ENCODE data around the gene FAM124B.

FAM124B gene

DNA sequence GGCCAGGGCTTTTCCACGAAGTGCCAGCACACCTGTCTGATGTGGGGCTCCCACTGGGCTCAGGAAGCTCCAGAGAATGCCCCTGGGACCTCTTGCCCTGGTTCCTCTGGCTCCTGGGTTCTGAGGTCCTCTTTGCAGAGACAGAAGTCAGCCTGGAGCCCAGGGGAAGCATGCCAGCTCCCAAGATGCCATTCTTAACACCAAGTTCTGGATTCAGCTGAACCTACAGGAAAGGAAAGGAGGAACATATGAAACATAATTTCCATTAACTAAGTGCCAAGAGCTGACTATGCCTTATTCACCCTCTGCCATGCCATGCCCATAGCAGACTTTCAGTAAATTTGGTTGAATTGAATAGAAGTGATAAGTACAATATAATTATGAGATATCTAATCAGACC lies 21.9 kb downstream of the FAM124B start:
- DNase-seq = no peak

DNA sequence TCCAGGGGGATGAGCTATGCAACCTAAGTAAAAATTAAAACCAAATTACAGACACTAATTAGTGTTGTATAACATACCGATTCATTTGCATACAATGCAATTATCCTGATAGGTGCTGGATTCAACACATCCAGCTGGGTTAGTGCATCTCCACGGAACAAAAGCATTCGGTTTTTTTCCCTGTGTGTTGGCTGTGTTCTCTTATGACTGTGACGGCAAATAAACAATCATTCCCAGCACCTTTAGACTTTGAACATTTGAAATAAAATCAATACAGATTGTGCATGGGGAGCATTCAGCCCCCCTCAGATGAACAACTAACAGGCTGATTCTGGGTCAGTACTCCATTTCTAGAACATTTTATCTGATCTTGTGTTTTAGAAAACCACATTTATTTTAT lies 22.7 kb downstream of the FAM124B start:
- no peak for DNase-seq

DNA sequence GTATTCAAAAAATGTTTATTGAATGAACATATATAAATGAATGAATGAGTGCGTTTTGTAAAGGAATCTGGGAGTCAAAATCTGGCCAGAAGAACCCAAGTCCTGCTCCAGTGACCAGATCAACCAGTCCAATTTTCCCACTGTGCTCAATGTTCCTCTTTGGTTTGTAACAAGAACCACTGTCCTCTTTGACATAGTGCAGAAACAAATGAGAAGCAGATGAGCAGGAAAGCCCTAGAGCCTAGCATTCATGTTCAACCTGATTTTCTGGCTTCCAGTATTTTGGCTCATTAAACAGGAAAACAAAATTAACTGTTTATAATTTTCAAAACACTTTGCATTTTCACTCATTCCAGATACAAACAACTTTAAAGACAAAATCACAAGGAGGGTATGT lies 23.2 kb downstream of the FAM124B start:
- DNase-seq = no peak

DNA sequence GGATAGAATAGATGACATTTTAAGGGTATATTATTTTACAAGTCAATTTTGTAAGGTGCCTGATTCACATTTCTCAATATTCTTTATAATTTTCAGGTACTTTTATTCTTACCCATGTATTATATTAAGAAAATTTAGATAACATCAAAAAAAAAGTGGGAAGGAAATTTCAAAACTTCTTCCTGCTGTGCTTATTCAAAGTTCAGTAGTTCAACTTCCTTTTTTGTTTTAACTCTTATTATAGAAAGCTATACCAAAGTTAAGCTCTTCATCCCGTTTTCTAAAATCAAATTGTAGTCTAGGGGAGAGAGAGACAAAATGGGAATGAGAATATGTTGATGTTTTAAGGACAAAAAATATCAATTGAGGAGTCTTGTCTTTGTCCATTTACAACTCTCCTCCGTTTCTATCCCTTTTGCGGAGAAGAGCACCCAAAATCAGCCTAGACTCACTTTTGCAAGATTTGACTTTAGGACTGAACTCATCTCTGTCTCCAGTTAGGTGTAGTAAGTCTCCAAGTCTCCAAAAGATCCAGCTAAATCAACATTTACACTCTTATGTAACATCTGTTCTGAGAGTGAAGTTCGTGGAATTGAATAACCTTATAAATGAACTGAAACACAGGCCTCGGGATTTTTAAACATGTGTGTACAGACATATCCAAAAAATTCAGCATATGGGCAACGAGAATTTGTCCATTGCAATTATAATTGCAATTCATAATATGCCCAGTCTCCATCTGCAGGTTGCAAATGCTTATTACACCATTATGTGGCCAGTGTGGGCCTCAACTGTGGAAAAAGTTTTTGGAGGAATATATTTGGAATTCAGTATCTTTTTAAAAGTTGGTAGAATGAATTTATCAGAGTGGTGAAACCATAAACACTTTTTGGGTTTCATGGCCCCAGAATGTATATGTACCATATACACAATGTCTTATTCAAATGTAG lies 23.9 kb downstream of the FAM124B start:
- no peak for DNase-seq

DNA sequence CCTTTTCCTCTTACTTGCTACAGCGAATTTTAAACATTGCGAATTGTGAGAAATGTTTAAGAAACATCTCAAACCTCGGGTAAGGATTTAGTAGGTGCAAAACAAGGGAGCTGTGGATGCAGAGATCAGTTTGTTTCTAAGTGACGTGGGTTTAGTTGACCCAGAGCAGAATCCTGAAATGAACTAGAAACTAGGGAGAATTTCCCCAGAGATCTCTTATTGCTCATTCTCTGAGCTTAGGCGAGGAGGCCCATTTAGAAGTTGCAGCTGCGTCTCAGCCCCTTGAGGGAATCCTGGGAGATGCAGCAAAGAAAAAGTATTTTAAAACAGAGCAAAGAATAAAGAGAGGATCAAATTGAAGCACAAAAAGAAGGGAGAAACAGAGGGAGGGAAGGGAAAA lies 29.3 kb downstream of the FAM124B start:
- no peak for DNase-seq

DNA sequence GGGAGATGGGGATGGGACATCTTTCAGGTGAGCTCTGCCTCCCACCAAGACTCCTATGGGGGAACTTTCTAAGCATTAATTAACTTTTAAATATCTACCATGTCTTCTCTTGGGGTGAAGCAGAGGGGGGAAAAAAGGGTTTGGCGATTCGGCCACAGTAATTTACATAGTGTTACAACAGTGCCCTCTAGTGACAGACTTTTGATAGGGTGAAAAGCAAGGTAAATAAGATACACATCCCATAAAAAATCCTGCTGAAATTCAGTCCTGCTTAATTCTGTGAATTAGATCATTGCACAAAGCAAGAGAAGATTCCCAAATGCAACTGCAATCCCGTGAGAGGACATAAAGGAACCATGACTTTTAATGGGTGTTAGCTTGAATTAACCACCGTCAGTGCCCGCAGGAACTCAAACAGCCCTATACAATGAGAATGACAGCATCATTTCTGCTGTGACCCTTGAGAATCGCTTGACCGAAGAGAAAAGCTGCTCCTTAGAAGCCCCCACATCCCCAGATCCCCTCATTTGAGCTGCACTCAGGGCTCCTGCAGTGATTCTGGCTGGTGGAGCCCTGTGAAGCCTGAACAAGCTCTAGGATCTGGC lies 32.8 kb downstream of the FAM124B start:
- DNase-seq = no peak

DNA sequence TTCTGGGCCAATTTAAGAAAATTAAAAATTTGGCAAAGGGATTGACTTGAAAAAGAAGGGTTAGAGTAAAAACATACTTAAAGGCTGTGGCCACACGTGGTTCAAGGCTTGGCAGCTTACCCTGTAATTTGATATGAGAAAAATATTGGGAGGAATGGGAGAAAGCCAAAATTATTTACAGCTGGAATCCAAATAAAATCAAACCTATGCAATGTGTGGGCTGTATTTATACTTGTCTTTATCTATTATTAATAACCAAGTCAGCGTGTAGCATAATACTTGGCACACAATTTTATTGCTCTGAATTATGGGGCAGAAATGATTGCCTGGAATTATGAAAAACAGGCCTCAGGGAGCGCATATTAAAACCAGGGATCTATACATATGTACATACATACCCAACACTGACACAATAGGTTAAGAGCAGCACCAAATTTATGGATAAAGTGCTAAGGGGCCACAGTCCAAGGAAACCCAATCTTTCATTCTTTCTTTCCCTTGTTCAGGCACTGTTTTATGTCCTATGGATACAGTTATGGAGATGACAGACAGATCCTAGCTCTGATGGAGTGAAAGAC lies 35.6 kb downstream of the FAM124B start:
- no peak for DNase-seq

DNA sequence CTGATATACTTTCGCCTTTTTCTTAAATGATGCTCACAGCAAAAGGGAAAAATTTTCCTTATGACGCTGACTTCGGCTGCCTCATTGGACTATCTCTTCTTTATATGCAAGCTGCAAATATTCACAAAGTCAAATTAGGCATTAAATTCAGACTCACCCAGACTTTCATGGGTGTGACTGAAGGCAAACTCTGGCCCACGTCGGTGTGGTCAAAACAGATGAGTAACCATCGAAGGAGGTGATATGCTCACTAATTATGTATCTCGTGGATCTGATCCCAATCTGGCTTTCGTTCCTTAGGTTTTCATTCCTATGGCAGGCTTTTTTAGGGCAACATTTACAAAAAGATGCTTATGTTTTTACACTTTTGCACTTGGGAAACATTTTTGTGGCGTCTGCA lies 36.6 kb downstream of the FAM124B start:
- no peak for DNase-seq

DNA sequence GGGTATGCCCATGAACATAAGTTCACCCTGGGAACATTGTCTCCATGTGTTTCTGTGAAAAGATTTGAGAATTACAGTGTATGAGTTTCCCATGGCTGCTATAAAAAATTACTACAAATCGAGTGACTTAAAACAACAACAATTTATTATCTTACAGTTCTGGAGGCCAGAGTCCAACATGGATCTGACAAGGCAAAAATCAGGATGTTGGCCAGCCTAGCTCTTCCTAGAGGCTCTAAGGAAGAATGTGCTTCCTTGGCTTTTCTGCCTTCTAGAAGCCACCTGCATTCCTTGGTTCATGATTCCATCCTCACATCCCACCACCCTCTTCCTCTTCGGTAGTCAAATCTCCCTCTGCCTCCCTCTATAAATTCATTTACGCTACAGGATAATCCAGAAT lies 38.6 kb downstream of the FAM124B start:
- DNase-seq = no peak

DNA sequence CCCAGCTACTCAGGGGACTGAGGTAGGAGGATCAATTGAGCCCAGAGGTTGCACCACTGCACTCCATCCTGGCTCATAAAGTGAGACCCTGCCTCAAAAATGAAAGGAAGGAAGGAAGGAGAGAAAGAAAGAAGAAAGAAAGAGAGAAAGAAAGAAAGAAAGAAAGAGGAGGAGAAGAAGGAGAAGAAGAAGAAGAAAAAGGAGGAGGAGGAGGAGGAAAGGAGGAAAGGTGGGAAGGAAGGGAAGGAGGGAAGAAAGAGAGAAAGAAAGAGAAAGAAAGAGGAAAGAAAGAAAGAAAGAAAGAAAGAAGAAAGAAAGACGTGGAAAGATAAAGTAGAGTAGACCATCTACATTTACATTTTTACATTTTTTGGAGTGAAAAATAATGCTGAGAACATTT lies 39.8 kb downstream of the FAM124B start:
- DNase-seq = no peak

DNA sequence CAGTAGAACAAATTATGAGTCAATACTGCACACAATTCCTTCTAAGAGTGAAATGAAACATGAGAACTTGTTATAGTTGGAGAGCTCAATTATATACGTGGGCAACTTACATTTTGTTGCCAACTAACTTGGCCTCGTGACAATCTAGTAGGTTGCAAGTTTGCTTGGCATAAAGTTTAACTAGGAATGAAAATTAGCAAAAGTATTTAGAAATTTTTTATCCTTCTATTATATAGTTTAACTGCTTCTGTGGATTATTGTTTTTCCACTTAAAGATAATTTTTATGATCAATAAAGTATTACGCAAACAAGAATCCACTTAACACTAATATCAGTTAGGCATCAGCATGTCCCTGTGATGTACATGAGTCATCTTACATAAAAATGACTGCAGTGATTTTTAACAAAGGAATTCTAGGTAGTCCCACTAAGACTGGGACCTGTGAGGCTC lies 41.1 kb downstream of the FAM124B start:
- DNase-seq = no peak

DNA sequence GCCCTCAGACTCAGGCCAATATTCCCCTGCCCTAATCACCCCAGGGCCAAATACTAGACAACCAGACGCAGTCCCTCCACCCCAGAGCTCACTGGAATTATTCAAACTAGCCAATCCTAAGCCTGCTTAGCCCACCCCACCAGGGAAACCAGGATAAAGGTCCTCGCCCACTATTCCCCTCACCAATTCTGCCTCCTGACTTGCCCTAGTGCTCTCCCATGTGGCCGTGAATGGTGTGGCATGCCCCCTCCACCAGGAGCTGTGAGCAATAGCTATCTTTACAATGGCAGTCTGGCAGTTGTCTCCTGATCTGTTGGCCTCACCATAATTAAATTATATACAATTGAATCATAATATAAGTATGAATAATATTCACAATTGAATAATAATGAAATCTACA lies 42.3 kb downstream of the FAM124B start:
- no peak for DNase-seq

DNA sequence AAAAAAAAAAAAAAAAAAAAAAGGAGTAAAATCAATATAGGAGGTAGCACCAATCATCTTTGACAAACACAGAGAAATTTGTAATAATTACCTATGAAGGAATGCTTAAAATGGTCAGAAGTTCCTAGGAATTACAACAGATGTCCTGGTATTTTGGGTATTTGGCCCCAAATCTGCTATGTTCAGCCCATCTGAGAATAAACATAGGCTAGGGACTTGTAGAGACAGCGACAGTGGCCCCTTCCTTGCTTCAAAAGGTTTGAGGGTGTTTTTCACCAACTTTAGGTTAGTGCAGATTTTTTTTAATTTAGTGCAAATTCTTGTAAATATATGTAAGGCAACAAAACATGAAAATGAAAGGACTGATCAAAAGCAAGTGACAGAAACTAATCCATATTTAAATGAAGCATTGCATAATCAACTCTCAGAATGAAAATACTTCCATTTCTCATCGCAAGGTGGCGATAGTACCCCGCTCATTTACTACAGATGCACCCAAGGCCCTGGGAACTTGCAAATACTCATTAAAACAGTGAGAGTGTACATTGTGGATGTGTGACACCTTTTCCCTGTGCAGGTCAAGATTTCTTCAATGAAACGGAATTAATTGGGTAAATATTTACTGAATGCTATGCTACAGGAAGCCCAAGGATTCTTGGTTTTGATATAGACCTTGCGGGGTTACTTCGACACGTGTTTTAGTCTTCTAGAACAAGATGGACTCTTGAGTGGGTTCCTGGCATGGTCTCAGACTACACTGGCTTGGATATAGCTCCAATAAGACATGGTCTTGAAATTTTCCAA lies 44.6 kb downstream of the FAM124B start:
- peak; percentile 23 for DNase-seq

DNA sequence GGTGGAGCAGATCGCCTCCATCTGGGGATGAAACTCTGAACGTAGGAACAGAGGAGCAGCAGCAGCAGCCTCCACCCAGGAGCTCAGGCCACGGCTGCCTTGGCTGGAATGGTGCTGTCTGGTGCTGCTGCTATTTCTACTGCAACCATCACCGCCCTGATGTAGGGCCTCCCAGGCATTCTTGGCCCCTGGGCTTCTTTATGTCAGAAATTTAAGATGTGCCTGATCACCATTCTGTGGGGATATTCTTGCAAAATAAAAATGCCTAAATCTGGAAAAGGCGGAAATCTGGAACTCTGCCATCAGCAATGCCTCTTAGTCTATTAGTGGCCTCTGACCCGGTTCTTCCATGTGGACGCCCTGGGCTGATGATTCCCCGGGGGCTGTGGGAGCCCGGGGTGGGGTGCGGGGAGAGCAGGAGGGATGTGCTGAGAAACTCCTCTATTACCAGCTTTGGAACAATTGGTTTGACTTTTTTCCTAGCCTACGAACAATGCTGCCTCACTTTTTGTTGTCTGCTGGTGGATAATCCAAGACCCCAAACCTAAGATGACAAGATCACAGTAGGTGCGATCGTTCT lies 47.2 kb downstream of the FAM124B start:
- DNase-seq = no peak

DNA sequence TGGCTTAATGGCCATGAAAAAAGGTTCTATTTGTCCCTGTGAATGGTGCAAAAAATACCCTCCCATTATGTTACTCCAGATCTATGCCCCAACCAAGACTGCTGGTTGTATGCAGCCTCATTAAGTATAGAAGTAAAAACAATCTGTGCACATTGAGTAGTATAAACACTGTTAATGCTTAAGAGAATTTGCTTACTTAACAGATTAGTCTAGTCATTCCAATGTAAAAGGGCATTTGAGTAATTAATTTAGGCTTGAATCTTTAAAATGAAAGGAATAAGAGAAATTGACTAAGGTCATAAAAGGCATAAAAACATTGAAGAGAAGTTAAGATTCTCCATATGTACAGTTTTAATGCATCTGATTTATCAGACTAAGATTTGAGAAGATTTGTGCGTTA lies 51.2 kb downstream of the FAM124B start:
- DNase-seq = no peak

DNA sequence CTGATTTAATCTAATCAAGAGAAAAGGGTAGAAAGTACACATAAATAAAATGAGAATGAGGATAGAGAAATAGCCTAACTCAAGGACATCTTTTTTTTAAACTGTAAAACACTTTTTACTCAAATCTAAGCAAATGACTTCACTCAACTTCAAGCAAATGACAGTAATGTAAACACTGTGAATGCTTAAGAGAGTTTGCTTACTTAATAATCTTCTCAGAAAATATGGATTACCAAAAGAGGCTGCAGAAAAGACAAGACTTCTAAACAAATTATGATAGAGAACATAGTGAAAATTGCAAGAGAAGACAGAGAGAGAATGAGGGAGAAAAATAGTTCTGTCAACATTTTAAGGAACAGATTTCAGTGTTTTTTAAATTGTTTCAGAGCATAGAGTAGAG lies 52.5 kb downstream of the FAM124B start:
- no peak for DNase-seq

DNA sequence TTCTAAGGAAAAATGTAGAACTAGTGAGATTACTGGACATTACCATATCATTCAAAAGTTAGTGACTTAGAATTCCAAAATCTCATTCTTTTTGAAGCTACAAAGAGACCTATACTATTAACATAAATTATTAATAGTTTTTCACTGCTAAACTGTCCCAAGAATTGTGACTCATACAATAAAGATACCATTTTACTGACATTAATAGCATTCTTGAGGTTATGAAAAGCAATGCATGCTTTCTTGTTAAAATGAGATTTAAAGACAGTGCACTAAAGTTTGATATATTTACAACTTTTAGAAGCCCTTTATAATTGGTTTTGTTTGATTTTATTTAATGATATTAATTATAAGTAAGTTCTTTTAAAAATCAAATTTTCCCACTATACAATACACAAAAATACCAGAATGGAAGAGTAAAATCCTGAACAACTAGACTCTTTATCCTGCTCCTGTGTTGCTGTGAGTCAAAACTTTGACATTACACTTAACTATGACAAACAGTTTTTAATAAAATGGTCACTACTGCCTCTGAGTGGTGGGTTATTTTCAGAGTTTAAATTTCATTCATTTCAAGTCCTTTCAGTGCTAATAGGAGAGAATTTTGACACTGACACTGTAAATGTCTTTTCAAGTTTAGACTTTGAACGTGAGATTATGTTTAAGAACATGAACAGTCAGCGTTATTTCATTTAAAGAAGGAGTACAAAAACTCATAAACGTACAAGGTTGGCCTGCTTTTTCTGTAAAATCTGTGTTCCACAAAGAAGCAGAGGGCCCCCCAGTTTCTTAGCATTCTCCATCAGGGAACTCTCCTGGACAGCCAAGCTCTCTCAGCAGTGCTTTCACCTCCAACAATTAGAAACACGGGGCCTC lies 54.5 kb downstream of the FAM124B start:
- DNase-seq = no peak

DNA sequence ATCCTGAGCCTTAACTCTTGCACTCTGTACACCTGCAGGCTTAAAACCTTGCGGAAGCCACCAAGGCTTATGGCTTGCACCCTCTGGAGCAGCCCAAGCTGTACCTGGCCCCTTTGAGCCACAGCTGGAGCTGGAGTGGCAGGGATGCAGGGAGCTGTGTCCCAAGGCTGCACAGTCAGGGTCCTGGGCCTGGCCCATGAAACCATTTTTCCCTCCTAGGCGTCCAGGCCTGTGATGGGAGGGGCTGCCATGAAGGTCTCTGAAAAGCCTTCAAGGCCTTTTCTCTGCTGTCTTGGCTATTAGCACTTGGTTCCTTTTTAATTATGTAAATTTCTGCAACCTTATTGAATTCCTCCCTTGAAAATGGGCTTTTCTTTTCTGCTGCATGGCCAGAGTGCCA lies 56.4 kb downstream of the FAM124B start:
- DNase-seq = no peak

DNA sequence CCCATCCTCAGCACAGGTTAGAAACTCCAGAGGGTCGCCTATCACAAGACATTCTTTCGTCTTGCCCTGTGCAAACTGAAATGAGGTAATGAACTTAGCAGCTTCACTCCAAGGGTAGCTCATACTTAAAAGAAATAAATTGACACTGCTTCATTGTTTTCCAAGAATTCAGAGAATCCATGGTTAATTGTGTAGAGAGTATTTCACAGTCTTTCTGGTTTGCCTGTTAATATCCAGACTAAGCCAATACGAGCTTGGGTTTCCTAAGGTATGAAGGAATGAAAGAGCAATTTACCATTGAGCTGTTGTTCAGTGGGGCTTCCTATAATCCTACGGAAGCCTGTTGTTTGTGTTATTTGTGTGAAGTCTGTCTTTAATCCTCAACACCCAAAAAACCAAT lies 58.7 kb downstream of the FAM124B start:
- DNase-seq = no peak

DNA sequence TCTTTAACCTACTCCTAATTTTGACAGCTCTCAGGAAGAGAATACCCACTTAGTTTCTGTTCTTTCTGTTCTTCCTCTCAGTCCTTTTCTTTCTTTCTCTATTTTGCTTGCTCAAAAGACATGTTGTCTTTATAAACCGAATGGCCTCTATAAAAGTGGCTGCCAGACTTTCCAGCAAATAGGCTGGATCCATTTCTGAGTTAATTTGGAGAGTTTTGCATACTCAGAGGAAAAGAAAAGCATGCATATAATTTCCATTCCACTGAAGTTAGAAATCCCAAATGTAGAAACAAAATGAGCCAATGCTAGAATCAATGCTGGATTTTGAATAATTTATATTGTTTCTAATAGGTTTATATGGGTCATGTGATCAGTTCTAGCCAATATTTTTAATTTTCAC lies 65.9 kb downstream of the FAM124B start:
- no peak for DNase-seq

DNA sequence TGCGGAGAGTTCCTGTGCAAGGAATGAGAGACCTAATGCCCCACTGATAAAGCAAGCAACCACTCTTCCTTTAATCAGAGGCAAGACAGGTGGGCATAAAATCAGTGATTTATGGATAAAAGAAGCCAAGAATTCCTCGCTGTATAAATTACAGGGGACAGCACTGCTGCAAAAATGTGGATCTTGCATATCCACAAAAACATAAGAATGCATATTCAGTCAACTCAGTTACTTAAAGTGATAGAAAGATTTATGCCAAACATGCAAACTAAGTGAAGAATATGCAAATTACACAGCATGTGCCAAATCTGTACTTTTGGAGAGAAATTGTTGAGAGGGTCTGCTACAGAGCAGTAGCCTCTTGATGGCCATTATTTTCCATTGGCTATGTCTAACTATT lies 67.2 kb downstream of the FAM124B start:
- DNase-seq = no peak
